Stimulated activated CD8-positive, alpha-beta memory T cell treated with anti-CD3 and anti-CD28 coated beads, Interleukin-2, amount 100 ng/mL, for 1 hour (primary cell): Measurements from ENCODE around the gene RGCC.
"Not testable (repeated sequence)": the region's sequence is repeated elsewhere in the genome, so short reads cannot be mapped to it uniquely, and the experiment has no call there.

ENCODE experiments used
- DNase-seq, 2 donors: peaks; one replicate each; pipeline ENCODE4 v3.0.0-alpha.2; 2020; ENCODE audit warnings: low read depth in 2 of 2

RGCC gene

GRCh38 chr13:41490371-41491015 lies 33.1 kb downstream of the RGCC start:
- no peak for DNase-seq

GRCh38 chr13:41491436-41491835 lies 34.1 kb downstream of the RGCC start:
- DNase-seq = no peak

- no peak for DNase-seq
These were observed 35.3 kb downstream of the RGCC start for GRCh38 chr13:41492432-41493260.

- no peak for DNase-seq
These were observed 36.9 kb downstream of the RGCC start for GRCh38 chr13:41494202-41494601.

- DNase-seq = no peak
These were observed 37.7 kb downstream of the RGCC start for GRCh38 chr13:41495044-41495443.

GRCh38 chr13:41496420-41497234 lies 39.3 kb downstream of the RGCC start:
- DNase-seq = no peak

- DNase-seq = no peak
These were observed 40.1 kb downstream of the RGCC start for GRCh38 chr13:41497436-41497835.

- DNase-seq = no peak
These were observed 42.1 kb downstream of the RGCC start for GRCh38 chr13:41499452-41499851.

- DNase-seq = no peak
These were observed 43.2 kb downstream of the RGCC start for GRCh38 chr13:41500511-41500910.

- DNase-seq = no peak
These were observed 43.9 kb downstream of the RGCC start for GRCh38 chr13:41501281-41501680.

- DNase-seq = no peak
These were observed 44.7 kb downstream of the RGCC start for GRCh38 chr13:41502031-41502430.

GRCh38 chr13:41502673-41503072 lies 45.3 kb downstream of the RGCC start:
- DNase-seq = no peak

- no peak for DNase-seq
These were observed 46.0 kb downstream of the RGCC start for GRCh38 chr13:41503356-41503755.

- not testable (repeated sequence) for DNase-seq
These were observed 47.3 kb downstream of the RGCC start for GRCh38 chr13:41504657-41505056.

GRCh38 chr13:41505209-41505835 lies 48.0 kb downstream of the RGCC start:
- DNase-seq = no peak

GRCh38 chr13:41506312-41506711 lies 49.0 kb downstream of the RGCC start:
- no peak for DNase-seq

GRCh38 chr13:41509971-41510370 lies 52.6 kb downstream of the RGCC start:
- no peak for DNase-seq

- DNase-seq = no peak
These were observed 54.5 kb downstream of the RGCC start for GRCh38 chr13:41511827-41512226.

GRCh38 chr13:41512441-41512840 lies 55.1 kb downstream of the RGCC start:
- no peak for DNase-seq

GRCh38 chr13:41513600-41513999 lies 56.2 kb downstream of the RGCC start:
- DNase-seq = no peak

GRCh38 chr13:41514853-41515395 lies 57.6 kb downstream of the RGCC start:
- no peak for DNase-seq
